Activated T-cell treated with anti-CD3 and anti-CD28 coated beads for 24 hours (primary cell): ENCODE data around the gene RAB20.
"Not testable (repeated sequence)": the region's sequence is repeated elsewhere in the genome, so short reads cannot be mapped to it uniquely, and the experiment has no call there.

Experiments
- DNase-seq: peaks from one replicate; pipeline ENCODE4 v3.0.0-alpha.2; 2020; ENCODE audit warnings: low read depth

The RAB20 gene

GRCh38 chr13:110509971-110510786 is 51.3 kb downstream of the RAB20 start:
- no peak for DNase-seq

- no peak for DNase-seq
Observed at GRCh38 chr13:110509478-110509926, 52.0 kb downstream of the RAB20 start.

GRCh38 chr13:110507678-110508381 is 53.7 kb downstream of the RAB20 start:
- DNase-seq = no peak

GRCh38 chr13:110506859-110507566 is 54.5 kb downstream of the RAB20 start:
- DNase-seq = no peak

GRCh38 chr13:110506396-110506795 is 55.1 kb downstream of the RAB20 start:
- no peak for DNase-seq

- no peak for DNase-seq
Observed at GRCh38 chr13:110505594-110505993, 55.9 kb downstream of the RAB20 start.

GRCh38 chr13:110503979-110504499 is 57.5 kb downstream of the RAB20 start:
- no peak for DNase-seq

GRCh38 chr13:110503037-110503901 is 58.3 kb downstream of the RAB20 start:
- no peak for DNase-seq

- no peak for DNase-seq
Observed at GRCh38 chr13:110501188-110501587, 60.3 kb downstream of the RAB20 start.

GRCh38 chr13:110500341-110500740 is 61.2 kb downstream of the RAB20 start:
- no peak for DNase-seq

GRCh38 chr13:110499621-110500281 is 61.8 kb downstream of the RAB20 start:
- DNase-seq = no peak

GRCh38 chr13:110498765-110499164 is 62.8 kb downstream of the RAB20 start:
- no peak for DNase-seq

GRCh38 chr13:110498327-110498726 is 63.2 kb downstream of the RAB20 start:
- DNase-seq = no peak

GRCh38 chr13:110497896-110498295 is 63.6 kb downstream of the RAB20 start:
- DNase-seq = not testable (repeated sequence)

- DNase-seq = no peak
Observed at GRCh38 chr13:110497003-110497402, 64.5 kb downstream of the RAB20 start.

- DNase-seq = no peak
Observed at GRCh38 chr13:110496281-110496680, 65.2 kb downstream of the RAB20 start.

- no peak for DNase-seq
Observed at GRCh38 chr13:110495881-110496280, 65.6 kb downstream of the RAB20 start.

- no peak for DNase-seq
Observed at GRCh38 chr13:110495376-110495775, 66.1 kb downstream of the RAB20 start.

GRCh38 chr13:110493613-110494012 is 67.9 kb downstream of the RAB20 start:
- no peak for DNase-seq

- DNase-seq = no peak
Observed at GRCh38 chr13:110492679-110493593, 68.6 kb downstream of the RAB20 start.
